T-cell (primary cell): ENCODE data around the gene COA8. TPM values are rescaled to one million over a fixed set of nuclear protein-coding genes. Genes with fewer than 3 reads are reported as not detected.

Source experiments
- ATAC-seq, 4 experiments: fragments of 200-7000 bp in 3 of 4; fragments of 150-1000 bp in 1 of 4; cut with Tn5 transposase; replicated peaks in 1 of 4; 1 replicate in 3 of 4; 2 replicates in 1 of 4; pipeline ENCODE4 v1.10.0; 2021; ENCODE audit warnings: moderate library complexity in 3 of 4, mild to moderate bottlenecking in 2 of 4, moderate number of reproducible peaks in 1 of 4
- CTCF ChIA-PET, 2 donors: fragments of 300-600 bp; sonication (Branson Sonifier 250); formaldehyde crosslinking; loops; one replicate each; lab custom pipeline; 2022; ENCODE audit warnings: antibody characterized with exemption in 2 of 2; lab: Charles Lee
- POLR2A ChIA-PET, 2 donors: fragments of 300-600 bp; sonication (Branson Sonifier 250); formaldehyde crosslinking; loops; one replicate each; lab custom pipeline; 2022; ENCODE audit warnings: antibody characterized with exemption in 2 of 2; lab: Charles Lee
- DNase-seq, 35 experiments: peaks; one replicate each; pipeline versions ENCODE4 v3.0.0 to v3.0.0-alpha.2; 2013 to 2023
- H3K27ac ChIP-seq: one replicate; pipeline ENCODE4 v1.5.1; 2013; ENCODE audit warnings: low read length
- H3K27me3 ChIP-seq, 2 experiments: replicated peaks in 1 of 2; 1 replicate in 1 of 2; 2 replicates in 1 of 2; pipeline versions ENCODE4 v1.6.1 to v1.7.0; 2013; ENCODE audit warnings: low read length in 1 of 2, mixed read lengths in 1 of 2; ENCODE audit not compliant: control insufficient read depth in 2 of 2, insufficient read depth in 2 of 2; ENCODE audit errors: extremely low read depth in 1 of 2
- H3K36me3 ChIP-seq, 2 donors: 1 replicate in 1 of 2; 2 replicates in 1 of 2; pipeline versions ENCODE4 v1.6.1 to v1.7.0; 2013; ENCODE audit warnings: low read length in 1 of 2; ENCODE audit not compliant: control insufficient read depth in 2 of 2, insufficient read depth in 1 of 2; ENCODE audit errors: extremely low read depth in 1 of 2
- H3K4me1 ChIP-seq, 2 experiments: 1 replicate in 1 of 2; 2 replicates in 1 of 2; pipeline versions ENCODE4 v1.6.1 to v1.7.0; 2013; ENCODE audit warnings: low read length in 2 of 2, mixed read lengths in 1 of 2; ENCODE audit not compliant: insufficient read depth in 2 of 2, control insufficient read depth in 1 of 2; ENCODE audit errors: extremely low read depth in 1 of 2
- H3K4me3 ChIP-seq, 2 donors: 1 replicate in 1 of 2; 2 replicates in 1 of 2; pipeline versions ENCODE4 v1.5.1 to v1.7.0; 2013; ENCODE audit warnings: mild to moderate bottlenecking in 2 of 2, low read length in 1 of 2, moderate library complexity in 1 of 2; ENCODE audit not compliant: control insufficient read depth in 1 of 2; ENCODE audit errors: extremely low read depth in 1 of 2
- H3K9me3 ChIP-seq: 2 replicates; pipeline ENCODE4 v1.7.0; 2013
- H3K27ac Mint-ChIP-seq, 2 donors: one replicate each; pipeline ENCODE4 v1.8.0; 2020 to 2021; ENCODE audit warnings: mild to moderate bottlenecking in 2 of 2, mixed read lengths in 2 of 2
- H3K27me3 Mint-ChIP-seq, 2 donors: one replicate each; pipeline ENCODE4 v1.8.0; 2021 to 2022; ENCODE audit warnings: mixed read lengths in 2 of 2
- H3K36me3 Mint-ChIP-seq: one replicate; pipeline ENCODE4 v1.8.0; 2021; ENCODE audit warnings: mixed read lengths
- H3K4me1 Mint-ChIP-seq, 3 donors: one replicate each; pipeline ENCODE4 v1.8.0; 2020 to 2022; ENCODE audit warnings: mixed read lengths in 3 of 3, mild to moderate bottlenecking in 1 of 3
- H3K4me3 Mint-ChIP-seq, 3 donors: one replicate each; pipeline ENCODE4 v1.8.0; 2020 to 2022; ENCODE audit warnings: mild to moderate bottlenecking in 3 of 3, mixed read lengths in 3 of 3, moderate library complexity in 3 of 3
- H3K9me3 Mint-ChIP-seq, 3 donors: one replicate each; pipeline ENCODE4 v1.8.0; 2020 to 2022; ENCODE audit warnings: mixed read lengths in 3 of 3
- WGBS: methylation state at CpG from one replicate; pipeline ENCODE4 v1.1.5; 2013; ENCODE audit warnings: missing lambda C conversion rate; ENCODE audit not compliant: insufficient coverage; 5-methylcytosine and 5-hydroxymethylcytosine counted together
- total RNA-seq, 35 experiments: library from RNA in 6 of 35; stranded (reverse) in 6 of 35; fragments of 120-200 nt in 1 of 35; gene quantifications; one replicate each; pipeline versions ENCODE4 v1.2.1 to v1.2.4 and lab custom pipeline; 2013 to 2026

COA8 gene
- total RNA-seq, 5 donors from 2014 or later (not counting 1 experiment from before 2014, with no cell fraction given): 17.7 to 27.5 (median 22.3) TPM

DNA sequence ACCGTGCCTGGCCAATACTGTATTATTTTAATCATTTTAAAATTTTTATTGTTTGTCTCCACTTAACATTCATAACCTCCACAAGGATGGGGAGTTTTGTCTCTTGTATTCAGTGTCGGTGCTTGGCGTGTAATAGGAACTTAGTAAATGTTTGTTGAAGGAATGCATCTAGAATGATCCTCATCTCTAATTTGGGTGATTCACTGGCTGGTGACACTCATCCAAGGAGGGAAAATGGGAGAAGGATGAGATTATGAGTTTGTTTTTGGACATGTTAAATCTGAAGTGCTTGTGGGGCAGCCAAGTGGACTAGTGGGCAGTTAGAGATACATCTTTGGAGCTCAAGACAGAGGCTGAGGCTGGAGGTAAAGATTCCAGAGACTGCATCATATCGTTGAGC is 71.4 kb downstream of the COA8 start:
- H3K9me3 ChIP-seq: no peaks in the 10 kb centered on the region
- no peak for ATAC-seq
- H3K4me1 ChIP-seq: peaks cover 7 to 63% of the 10 kb centered on the region in 2 experiments
- no peaks in the 10 kb centered on the region for H3K27me3 ChIP-seq
- H3K36me3 ChIP-seq: peaks cover 2 to 9% of the 10 kb centered on the region in 2 donors
- no peaks in the 10 kb centered on the region for H3K27me3 Mint-ChIP-seq
- peak overlapping the region in 1 of 3 donors; percentile 1 for H3K4me3 Mint-ChIP-seq
- no peak overlapping the region for H3K27ac ChIP-seq
- ChIA-PET CTCF (no interaction called here), POLR2A (no interaction called here)
- no peak for DNase-seq
- WGBS: 100% methylated on average over 2 of the region's 4 CpGs
- peaks cover 10% of the 10 kb centered on the region for H3K36me3 Mint-ChIP-seq
- no peak overlapping the region for H3K4me3 ChIP-seq
- H3K27ac Mint-ChIP-seq: no peak overlapping the region
- H3K9me3 Mint-ChIP-seq: no peaks in the 10 kb centered on the region
- H3K4me1 Mint-ChIP-seq: peaks cover 54 to 72% (median 68%) of the 10 kb centered on the region in 3 donors

DNA sequence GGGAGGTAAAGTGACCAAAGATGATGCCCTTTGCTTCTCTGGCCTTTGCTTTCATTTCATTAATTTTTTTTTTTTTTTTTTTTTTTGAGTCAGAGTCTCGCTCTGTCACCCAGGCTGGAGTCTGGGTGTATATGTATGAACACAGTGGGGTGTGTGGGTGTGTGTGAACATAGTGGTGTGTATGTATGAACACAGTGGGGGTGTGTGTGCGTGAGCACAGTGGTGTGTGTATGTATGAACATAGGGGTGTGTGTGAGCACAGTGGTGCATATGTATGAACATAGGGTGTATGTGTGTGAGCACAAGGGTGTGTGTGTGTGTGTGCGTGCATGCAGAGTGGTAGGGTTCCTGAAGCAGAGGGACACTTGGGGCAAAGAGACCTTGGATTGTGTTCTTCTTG is 75.8 kb downstream of the COA8 start:
- no peaks in the 10 kb centered on the region for H3K9me3 Mint-ChIP-seq
- H3K4me1 ChIP-seq: peaks cover 2 to 38% of the 10 kb centered on the region in 2 experiments
- no peak overlapping the region for H3K4me3 ChIP-seq
- peak overlapping the region in 1 of 2 donors; percentile 0 for H3K27ac Mint-ChIP-seq
- peaks cover 14% of the 10 kb centered on the region for H3K36me3 Mint-ChIP-seq
- H3K9me3 ChIP-seq: no peaks in the 10 kb centered on the region
- no peaks in the 10 kb centered on the region for H3K27me3 Mint-ChIP-seq
- ChIA-PET POLR2A (no interaction called here), CTCF (interaction anchor here in 1 of 2 donors (0.6 kb wide), 1 partner anchor 191 kb away, joined by 3 read pairs; no protein-coding TSS in a partner anchor)
- DNase-seq (no peak), ATAC-seq (no peak)
- 100% methylated on average over 2 of the region's 3 CpGs for WGBS
- no peak overlapping the region for H3K27ac ChIP-seq
- H3K27me3 ChIP-seq: no peaks in the 10 kb centered on the region
- peak overlapping the region in 1 of 3 donors; percentile 38 for H3K4me3 Mint-ChIP-seq
- peaks cover 2 to 5% of the 10 kb centered on the region in 2 donors for H3K36me3 ChIP-seq
- peaks cover 53 to 65% (median 58%) of the 10 kb centered on the region in 3 donors for H3K4me1 Mint-ChIP-seq

Other genes with a start within 250 kb of the COA8 start
- 100 to 1,000 TPM; 223 to 650 (median 261) TPM for gene EIF5, start 228.7 kb upstream of the COA8 start, total RNA-seq
- 100 to 1,000 TPM in 4 of 5 donors, 10 to 100 TPM in 1; 94.7 to 128 (median 107) TPM for gene MARK3, start 177.5 kb upstream of the COA8 start, total RNA-seq
- 1 to 10 TPM; 4.7 to 7.6 (median 6.6) TPM for gene CKB, start 40.1 kb upstream of the COA8 start, total RNA-seq
- 10 to 100 TPM; 10.0 to 20.3 (median 17.6) TPM for gene TRMT61A, start 33.8 kb upstream of the COA8 start, total RNA-seq
- 10 to 100 TPM; 28.2 to 36.3 (median 31.1) TPM for gene BAG5, start 303 bp upstream of the COA8 start, total RNA-seq
- gene KLC1, start 66.3 kb downstream of the COA8 start, total RNA-seq: 100 to 1,000 TPM; 177 to 241 (median 219) TPM
- 10 to 100 TPM in 3 of 5 donors, 1 to 10 TPM in 2; 7.4 to 15.1 (median 12.9) TPM for gene XRCC3, start 152.5 kb downstream of the COA8 start, total RNA-seq
- gene ZFYVE21, start 152.8 kb downstream of the COA8 start, total RNA-seq: 10 to 100 TPM in 4 of 5 donors, 1 to 10 TPM in 1; 8.8 to 22.8 (median 22.1) TPM